ENCODE measurements around the gene SLC16A4.
"Not testable (repeated sequence)": the region's sequence is repeated elsewhere in the genome, so short reads cannot be mapped to it uniquely, and the experiment has no call there.

GRCh38 chr1:110439873-110440272 lies 49.0 kb upstream of the SLC16A4 start:
- not testable (repeated sequence) for TF ChIP-seq POLR2AphosphoS5, CTCF (IDR thresholded peaks at IDR 0.05)

All from gastroesophageal sphincter (tissue), 3 donors.